K562 (cell line): ENCODE data around the gene ZDHHC11. TPM values are rescaled to one million over a fixed set of nuclear protein-coding genes. Genes with fewer than 3 reads are reported as not detected.

Experiments used
- BCL6 ChIP-seq: fragments of 250-450 bp; sonication (Bioruptor Pico); IDR thresholded peaks from 2 replicates; pipeline ENCODE4 v1.4.0; 2020
- BDP1 ChIP-seq: IDR thresholded peaks from 3 replicates; pipeline ENCODE4 v1.6.1; 2011; ENCODE audit not compliant: insufficient read length, insufficient read depth
- BRCA1 ChIP-seq, 2 experiments: fragments of 450-650 bp in 1 of 2; sonication (generic) in 1 of 2; formaldehyde crosslinking in 1 of 2; IDR thresholded peaks; 2 replicates each; pipeline versions ENCODE4 v1.5.0 to v1.6.1; 2017 to 2020; ENCODE audit warnings: mild to moderate bottlenecking in 1 of 2, missing genetic modification reagents in 1 of 2
- CREB3 ChIP-seq: fragments of 450-650 bp; conservative IDR thresholded peaks from 2 replicates; pipeline ENCODE4 v1.6.1; 2016; ENCODE audit warnings: missing genetic modification characterization, low read depth, mild to moderate bottlenecking, missing compliant biosample characterization, moderate library complexity
- DNMT1 ChIP-seq: fragments of 450-650 bp; IDR thresholded peaks from 2 replicates; pipeline ENCODE4 v1.6.1; 2016; ENCODE audit warnings: antibody characterized with exemption, mild to moderate bottlenecking
- ESRRB ChIP-seq: fragments of 250-450 bp; sonication (Bioruptor Pico); IDR thresholded peaks from 2 replicates; pipeline ENCODE4 v1.5.0; 2020; ENCODE audit warnings: mild to moderate bottlenecking, moderate library complexity, borderline replicate concordance
- FOXP1 ChIP-seq: sonication (generic); formaldehyde crosslinking; IDR thresholded peaks from 2 replicates; pipeline ENCODE4 v1.8.0; 2022; ENCODE audit warnings: mild to moderate bottlenecking, missing genetic modification reagents
- GMEB1 ChIP-seq: fragments of 250-450 bp; sonication (Bioruptor Pico); IDR thresholded peaks from 2 replicates; pipeline ENCODE4 v1.4.0; 2020; ENCODE audit warnings: mild to moderate bottlenecking
- GTF2F1 ChIP-seq: IDR thresholded peaks from 2 replicates; pipeline ENCODE4 v1.6.1; 2011; ENCODE audit warnings: low read depth, low read length, improper control_type of control experiment
- HEY1 ChIP-seq: fragments of 250-450 bp; sonication (Bioruptor Pico); IDR thresholded peaks from 2 replicates; pipeline ENCODE4 v1.5.0; 2020; ENCODE audit warnings: mild to moderate bottlenecking, moderate library complexity, borderline replicate concordance
- KLF13 ChIP-seq: fragments of 450-650 bp; IDR thresholded peaks from 2 replicates; pipeline ENCODE4 v1.6.1; 2016; ENCODE audit warnings: missing genetic modification characterization, low read depth, mild to moderate bottlenecking, missing compliant biosample characterization, moderate library complexity, borderline replicate concordance
- NFE2 ChIP-seq: IDR thresholded peaks from 2 replicates; pipeline ENCODE4 v1.6.1; 2014; ENCODE audit warnings: antibody characterized with exemption, low read depth
- NR4A1 ChIP-seq, 2 experiments: fragments of 250-450 bp in 1 of 2; fragments of 450-650 bp in 1 of 2; sonication (Bioruptor Pico) in 1 of 2; IDR thresholded peaks; 2 replicates each; pipeline versions ENCODE4 v1.4.0 to v1.6.1; 2016 to 2020; ENCODE audit warnings: mild to moderate bottlenecking in 2 of 2, missing compliant biosample characterization in 1 of 2, missing genetic modification characterization in 1 of 2, moderate library complexity in 1 of 2
- RBFOX2 ChIP-seq: fragments of 200-400 bp; formaldehyde crosslinking; IDR thresholded peaks from 2 replicates; pipeline ENCODE4 v1.6.1; 2017; ENCODE audit warnings: low read depth, mild to moderate bottlenecking, low read length, moderate library complexity
- RBM14 ChIP-seq: fragments of 200-400 bp; formaldehyde crosslinking; IDR thresholded peaks from 2 replicates; pipeline ENCODE4 v1.6.1; 2018; ENCODE audit warnings: low read depth, mild to moderate bottlenecking, low read length, moderate library complexity, borderline replicate concordance; ENCODE audit not compliant: insufficient read depth
- SMAD1 ChIP-seq: fragments of 150-350 bp; IDR thresholded peaks from 2 replicates; pipeline ENCODE4 v1.6.1; 2014; ENCODE audit warnings: low read length, low read depth; ENCODE audit not compliant: partially characterized antibody
- XRCC3 ChIP-seq: fragments of 450-650 bp; IDR thresholded peaks from 2 replicates; pipeline ENCODE4 v1.6.1; 2017; ENCODE audit warnings: mild to moderate bottlenecking, moderate library complexity
- ZBTB11 ChIP-seq, 3 experiments: fragments of 200-800 bp in 1 of 3; fragments of 250-450 bp in 1 of 3; fragments of 450-650 bp in 1 of 3; sonication (Bioruptor Pico) in 1 of 3; sonication (Bioruptor generic) in 1 of 3; formaldehyde crosslinking in 1 of 3; IDR thresholded peaks; 2 replicates each; pipeline versions ENCODE4 v1.6.1 to v1.8.0; 2016 to 2022; ENCODE audit warnings: mild to moderate bottlenecking in 2 of 3, missing genetic modification characterization in 2 of 3, missing compliant biosample characterization in 1 of 3, moderate library complexity in 1 of 3
- ZNF197 ChIP-seq: fragments of 200-800 bp; sonication (Bioruptor generic); IDR thresholded peaks from 2 replicates; pipeline ENCODE4 v1.6.1; 2016; ENCODE audit warnings: low read depth, missing genetic modification characterization, missing compliant biosample characterization
- ZNF41 ChIP-seq: fragments of 250-450 bp; sonication (Bioruptor Pico); conservative IDR thresholded peaks from 2 replicates; pipeline ENCODE4 v1.4.0; 2020; ENCODE audit warnings: mild to moderate bottlenecking
- ZNF76 ChIP-seq: fragments of 250-450 bp; sonication (Bioruptor Pico); IDR thresholded peaks from 2 replicates; pipeline ENCODE4 v1.4.0; 2020; ENCODE audit warnings: mild to moderate bottlenecking, moderate library complexity, borderline replicate concordance
- polyA plus RNA-seq, 8 experiments: library from polyadenylated mRNA; depleted of rRNA in 4 of 8; stranded (reverse) in 5 of 8; unstranded in 3 of 8; fragments of >200 nt; fragmentation: Nextera tagmentation in 2 of 8; fragmentation: Illumina TruSeq in 1 of 8; extraction: Ambion mirVana in 2 of 8; extraction: Trizol in 1 of 8; gene quantifications; 2 replicates each; pipeline versions ENCODE4 v1.2.1 to v1.2.3, GENCODE V29; 2011 to 2014; ENCODE audit warnings: inconsistent platforms in 1 of 8, missing spikeins in 1 of 8
- total RNA-seq, 7 experiments: library from RNA; depleted of rRNA in 6 of 7; stranded (reverse); fragments of >200 nt in 6 of 7; fragmentation: Illumina TruSeq in 2 of 7; extraction: Trizol in 2 of 7; gene quantifications; 2 replicates each; pipeline versions ENCODE4 v1.2.1 to v1.2.3, GENCODE V29; 2011 to 2021; ENCODE audit warnings: low replicate concordance in 1 of 7

ZDHHC11 gene
- total and polyA plus RNA-seq, 9 of the 15 experiments (the other 6 are each of a cell fraction or from before 2014, with no cell fraction given): 0.07 to 2.3 (median 0.52) TPM

GRCh38 chr5:891117-891836 is 40.5 kb upstream of the ZDHHC11 start (continued):
- TF ChIP-seq BRCA1 (IDR thresholded peaks at IDR 0.05): no peak
- no peak for TF ChIP-seq BRCA1 (CRISPR knock-in tag; IDR thresholded peaks at IDR 0.05)
- peak in 1 of 3 experiments; percentile 57; a peak in 1 of 6 replicates for TF ChIP-seq ZBTB11 (CRISPR knock-in tag; IDR thresholded peaks at IDR 0.05)
- TF ChIP-seq HEY1 (CRISPR knock-in tag): no peak
- TF ChIP-seq ESRRB (CRISPR knock-in tag): no peak
- no peak for TF ChIP-seq ZNF197
- TF ChIP-seq RBFOX2: no peak; the same call in none of the 2 replicates
- TF ChIP-seq NR4A1 (CRISPR knock-in tag; IDR thresholded peaks at IDR 0.05): no peak
- no peak for TF ChIP-seq NR4A1 (tag; IDR thresholded peaks at IDR 0.05)
- TF ChIP-seq RBM14: no peak
- no peak for TF ChIP-seq GMEB1 (CRISPR knock-in tag)
- no peak for TF ChIP-seq KLF13 (tag)
- no peak for TF ChIP-seq BCL6
- TF ChIP-seq BDP1: no peak
- peak; percentile 29 for TF ChIP-seq SMAD1
- TF ChIP-seq FOXP1 (CRISPR knock-in tag): no peak
- TF ChIP-seq GTF2F1: no peak
- TF ChIP-seq DNMT1: no peak
- TF ChIP-seq ZNF41 (CRISPR knock-in tag): no peak
- TF ChIP-seq CREB3 (tag): no peak
- no peak for TF ChIP-seq NFE2
- TF ChIP-seq XRCC3: no peak
- TF ChIP-seq ZNF76 (CRISPR knock-in tag): no peak
